Hepatocyte (in vitro differentiated cells): Measurements from ENCODE around the gene HOXA11. TPM values are rescaled to one million over a fixed set of nuclear protein-coding genes. Genes with fewer than 3 reads are reported as not detected.

Experiments
- DNase-seq: peaks from one replicate; pipeline ENCODE4 v3.0.0-alpha.2; 2016; ENCODE audit warnings: low spot score
- H2AFZ ChIP-seq: fragments of 200-600 bp; sonication (generic); 2 replicates; pipeline ENCODE4 v1.6.0; 2016; ENCODE audit warnings: antibody characterized with exemption, mild to moderate bottlenecking
- H3K27ac ChIP-seq: fragments of 200-600 bp; sonication (generic); 2 replicates; pipeline ENCODE4 v1.5.1; 2016; ENCODE audit warnings: mild to moderate bottlenecking
- H3K27me3 ChIP-seq: fragments of 200-600 bp; sonication (generic); 2 replicates; pipeline ENCODE4 v1.6.1; 2016
- H3K36me3 ChIP-seq: fragments of 200-600 bp; sonication (generic); replicated peaks from 2 replicates; pipeline ENCODE4 v1.5.1; 2016; ENCODE audit warnings: low read depth; ENCODE audit not compliant: insufficient read depth
- H3K4me1 ChIP-seq: fragments of 200-600 bp; sonication (generic); 2 replicates; pipeline ENCODE4 v1.5.1; 2016; ENCODE audit warnings: mild to moderate bottlenecking, moderate library complexity; ENCODE audit not compliant: insufficient read depth
- H3K4me2 ChIP-seq: fragments of 200-600 bp; sonication (generic); 2 replicates; pipeline ENCODE4 v1.6.0; 2016
- H3K4me3 ChIP-seq: fragments of 200-600 bp; sonication (generic); 2 replicates; pipeline ENCODE4 v1.5.1; 2016; ENCODE audit warnings: mild to moderate bottlenecking
- H3K79me2 ChIP-seq: fragments of 200-600 bp; sonication (generic); 2 replicates; pipeline ENCODE4 v1.6.0; 2017; ENCODE audit warnings: mild to moderate bottlenecking
- H3K9me2 ChIP-seq: fragments of 200-600 bp; sonication (generic); replicated peaks from 2 replicates; pipeline ENCODE4 v1.6.0; 2017; ENCODE audit warnings: mild to moderate bottlenecking; ENCODE audit not compliant: insufficient read depth
- H3K9me3 ChIP-seq: fragments of 200-600 bp; sonication (generic); 2 replicates; pipeline ENCODE4 v1.5.1; 2016; ENCODE audit warnings: low read depth, mild to moderate bottlenecking
- H4K20me1 ChIP-seq: fragments of 200-600 bp; sonication (generic); 2 replicates; pipeline ENCODE4 v1.6.0; 2016; ENCODE audit warnings: mild to moderate bottlenecking; ENCODE audit not compliant: insufficient read depth, poor library complexity, severe bottlenecking
- EZH2 ChIP-seq: fragments of 200-600 bp; sonication (generic); IDR thresholded peaks from 2 replicates; pipeline ENCODE4 v1.6.1; 2016; ENCODE audit warnings: antibody characterized with exemption, mild to moderate bottlenecking, borderline replicate concordance
- EZH2phosphoT487 ChIP-seq: fragments of 200-600 bp; sonication (generic); IDR thresholded peaks from one replicate; pipeline ENCODE4 v1.6.1; 2018; ENCODE audit warnings: antibody characterized with exemption, mild to moderate bottlenecking, low read depth, moderate library complexity; ENCODE audit not compliant: unreplicated experiment, severe bottlenecking
- WGBS: methylation state at CpG from one replicate; pipeline ENCODE4 v1.1.6; 2016; ENCODE audit warnings: low lambda C conversion rate; ENCODE audit errors: missing lambda C conversion rate; 5-methylcytosine and 5-hydroxymethylcytosine counted together
- polyA plus RNA-seq: library from polyadenylated mRNA; unstranded; fragments of >200 nt; fragmentation: Nextera tagmentation; extraction: Ambion mirVana; gene quantifications from 2 replicates; pipeline ENCODE4 v1.2.1, GENCODE V29; 2016
- total RNA-seq: library from RNA; depleted of rRNA; stranded (reverse); fragments of >200 nt; gene quantifications from 2 replicates; pipeline ENCODE4 v1.2.3, GENCODE V29; 2014
- TF ChIP-seq, protein P1 (sequence below): fragments of 200-600 bp; sonication (generic); IDR thresholded peaks from 2 replicates; pipeline ENCODE4 v1.5.1; 2016; ENCODE audit warnings: antibody characterized with exemption, mild to moderate bottlenecking; ENCODE audit not compliant: poor library complexity

Gene HOXA11
- total and polyA plus RNA-seq, 2 experiments from 2014 or later: 6.4 to 7.6 TPM

GRCh38 chr7:27187475-27188385 lies 2.7 kb upstream of the HOXA11 start:
- peaks cover 95% of the 10 kb centered on the region for H3K27me3 ChIP-seq
- no peaks in the 10 kb centered on the region for H3K9me3 ChIP-seq
- H3K9me2 ChIP-seq: no peaks in the 10 kb centered on the region
- no peaks in the 10 kb centered on the region for H3K36me3 ChIP-seq
- peak overlapping the region; percentile 96 for H3K4me2 ChIP-seq
- no peak for DNase-seq
- 11% methylated on average over 42 of the region's 46 CpGs for WGBS
- TF ChIP-seq, protein P1, sequence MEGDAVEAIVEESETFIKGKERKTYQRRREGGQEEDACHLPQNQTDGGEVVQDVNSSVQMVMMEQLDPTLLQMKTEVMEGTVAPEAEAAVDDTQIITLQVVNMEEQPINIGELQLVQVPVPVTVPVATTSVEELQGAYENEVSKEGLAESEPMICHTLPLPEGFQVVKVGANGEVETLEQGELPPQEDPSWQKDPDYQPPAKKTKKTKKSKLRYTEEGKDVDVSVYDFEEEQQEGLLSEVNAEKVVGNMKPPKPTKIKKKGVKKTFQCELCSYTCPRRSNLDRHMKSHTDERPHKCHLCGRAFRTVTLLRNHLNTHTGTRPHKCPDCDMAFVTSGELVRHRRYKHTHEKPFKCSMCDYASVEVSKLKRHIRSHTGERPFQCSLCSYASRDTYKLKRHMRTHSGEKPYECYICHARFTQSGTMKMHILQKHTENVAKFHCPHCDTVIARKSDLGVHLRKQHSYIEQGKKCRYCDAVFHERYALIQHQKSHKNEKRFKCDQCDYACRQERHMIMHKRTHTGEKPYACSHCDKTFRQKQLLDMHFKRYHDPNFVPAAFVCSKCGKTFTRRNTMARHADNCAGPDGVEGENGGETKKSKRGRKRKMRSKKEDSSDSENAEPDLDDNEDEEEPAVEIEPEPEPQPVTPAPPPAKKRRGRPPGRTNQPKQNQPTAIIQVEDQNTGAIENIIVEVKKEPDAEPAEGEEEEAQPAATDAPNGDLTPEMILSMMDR: no peak
- TF ChIP-seq EZH2: peak; percentile 87
- peak; percentile 54 for TF ChIP-seq EZH2phosphoT487
- peak overlapping the region; percentile 38 for H3K4me3 ChIP-seq
- no peaks in the 10 kb centered on the region for H4K20me1 ChIP-seq
- H2AFZ ChIP-seq: no peak overlapping the region
- peaks cover 36% of the 10 kb centered on the region for H3K4me1 ChIP-seq
- peaks cover 95% of the 10 kb centered on the region for H3K79me2 ChIP-seq
- H3K27ac ChIP-seq: peak overlapping the region; percentile 97

DNA sequence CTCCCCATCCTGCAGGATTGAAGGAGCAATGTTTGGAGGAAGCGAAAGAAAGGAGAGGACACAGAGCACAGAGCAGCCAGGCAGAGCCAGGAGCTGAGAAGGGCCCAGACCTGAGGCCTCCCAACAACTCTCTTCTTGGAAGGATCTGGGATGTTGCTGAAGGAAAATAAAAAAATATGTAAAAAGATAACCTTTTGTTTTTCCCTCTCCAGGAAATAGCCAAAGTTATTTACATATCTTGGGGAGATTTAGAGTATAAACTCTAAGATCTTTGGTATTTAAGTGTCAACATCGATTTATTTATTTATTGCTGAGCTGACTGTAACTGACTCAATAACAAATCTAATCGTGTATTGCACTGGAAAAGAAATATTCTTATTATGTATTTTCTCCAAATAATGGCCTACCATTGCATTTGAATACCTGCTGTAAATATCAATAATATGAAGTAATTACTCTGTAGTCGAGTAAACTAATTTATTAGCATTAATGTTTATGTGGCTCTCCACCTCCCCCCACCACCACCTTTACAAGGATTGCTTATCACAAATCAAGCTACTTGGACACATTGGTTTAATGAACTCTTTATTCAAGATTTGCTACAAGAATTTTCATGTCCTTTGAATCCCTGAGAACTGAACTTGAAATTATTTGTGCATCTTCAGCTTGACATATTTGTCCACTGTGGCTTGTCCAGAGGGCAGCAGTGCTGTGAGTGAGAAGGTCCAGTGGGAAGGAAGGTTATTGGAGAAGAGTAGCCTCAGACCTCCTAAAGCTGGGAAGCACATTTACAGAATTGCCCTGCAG lies 1.8 kb upstream of the HOXA11 start:
- no peaks in the 10 kb centered on the region for H3K9me2 ChIP-seq
- peak overlapping the region; percentile 97 for H3K27ac ChIP-seq
- H2AFZ ChIP-seq: no peak overlapping the region
- no peaks in the 10 kb centered on the region for H4K20me1 ChIP-seq
- 33% methylated on average over 4 of the region's 4 CpGs for WGBS
- TF ChIP-seq EZH2phosphoT487 (peak; percentile 9), EZH2 (no peak)
- H3K4me2 ChIP-seq: peak overlapping the region; percentile 96
- no peak for DNase-seq
- peaks cover 97% of the 10 kb centered on the region for H3K27me3 ChIP-seq
- H3K9me3 ChIP-seq: no peaks in the 10 kb centered on the region
- H3K36me3 ChIP-seq: no peaks in the 10 kb centered on the region
- H3K4me1 ChIP-seq: peaks cover 39% of the 10 kb centered on the region
- H3K4me3 ChIP-seq: peak overlapping the region; percentile 46
- H3K79me2 ChIP-seq: peaks cover 95% of the 10 kb centered on the region

DNA sequence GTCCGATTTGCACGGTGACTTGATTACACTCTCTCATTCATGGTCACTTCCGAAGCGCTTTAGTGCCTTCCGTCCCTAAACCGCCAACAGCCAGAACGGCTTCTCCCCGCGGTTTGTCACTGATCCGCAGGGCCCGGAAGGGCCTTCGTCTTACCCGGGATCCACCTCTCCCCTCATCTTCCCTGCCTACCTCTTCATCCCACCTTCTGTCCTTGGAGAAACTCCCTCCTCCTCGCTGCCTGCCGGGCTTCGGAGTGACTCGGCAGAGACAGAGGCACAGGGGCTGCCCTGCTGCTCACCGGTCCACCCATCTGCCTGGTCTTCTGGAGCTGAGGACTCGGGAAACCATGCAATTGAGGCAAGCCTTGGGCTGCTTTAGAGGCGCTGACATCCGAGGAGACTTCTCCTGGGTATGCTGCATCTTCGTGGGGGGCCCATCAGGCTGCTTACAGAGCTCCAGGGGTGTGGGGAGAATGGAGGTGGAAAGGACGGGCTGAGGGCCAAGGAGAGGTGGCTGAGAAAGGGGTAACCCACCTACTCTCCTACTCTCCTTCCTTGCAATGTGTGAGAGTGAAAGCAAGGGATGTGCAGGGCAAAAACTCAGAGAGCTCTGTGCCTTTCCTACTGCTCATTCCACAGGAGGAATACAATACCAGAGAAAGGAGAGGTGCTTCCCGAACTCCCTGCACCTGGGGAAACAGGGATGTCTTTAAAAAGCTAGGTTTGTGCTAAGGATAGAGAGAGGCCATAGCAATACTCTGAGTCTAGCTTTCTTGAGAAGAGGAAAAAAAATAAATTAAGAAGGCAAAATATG lies 1.0 kb upstream of the HOXA11 start:
- H3K79me2 ChIP-seq: peaks cover 94% of the 10 kb centered on the region
- no peaks in the 10 kb centered on the region for H3K9me2 ChIP-seq
- H3K27ac ChIP-seq: peak overlapping the region; percentile 97
- H3K9me3 ChIP-seq: no peaks in the 10 kb centered on the region
- peak overlapping the region; percentile 46 for H3K4me3 ChIP-seq
- no peaks in the 10 kb centered on the region for H3K36me3 ChIP-seq
- H2AFZ ChIP-seq: peak overlapping the region; percentile 4
- no peaks in the 10 kb centered on the region for H4K20me1 ChIP-seq
- TF ChIP-seq, protein P1: no peak
- TF ChIP-seq EZH2phosphoT487 (peak; percentile 10), EZH2 (peak; percentile 60)
- peak overlapping the region; percentile 96 for H3K4me2 ChIP-seq
- WGBS: 3% methylated on average over 24 of the region's 24 CpGs
- no peak for DNase-seq
- peaks cover 94% of the 10 kb centered on the region for H3K27me3 ChIP-seq
- peaks cover 39% of the 10 kb centered on the region for H3K4me1 ChIP-seq
